ENCODE data around the gene LRCH3. TPM values are rescaled to one million over a fixed set of nuclear protein-coding genes. Genes with fewer than 3 reads are reported as not detected.

The LRCH3 gene
- total RNA-seq, 1 experiment from 2014 or later, result 43.1 TPM

DNA sequence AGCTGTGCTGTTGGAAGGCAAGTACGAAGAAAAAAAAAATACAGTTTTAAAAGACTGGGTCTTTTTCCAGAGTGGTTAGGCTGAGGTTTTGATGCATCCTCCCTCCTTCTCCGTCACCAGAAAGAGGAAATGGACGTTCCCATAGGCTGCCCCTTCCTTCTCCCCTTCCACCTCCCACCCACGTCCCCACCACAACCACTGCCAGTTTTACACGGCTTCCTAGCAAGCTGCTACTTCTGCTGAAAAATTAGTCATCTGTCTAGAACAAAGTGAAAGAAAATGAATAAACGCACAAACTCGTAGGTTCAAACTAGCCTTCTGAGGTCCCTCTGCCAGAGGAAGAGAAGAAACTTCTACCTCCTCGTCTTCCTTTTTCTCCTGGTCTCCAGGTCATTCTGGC, 87.4 kb downstream of the LRCH3 start:
- DNase-seq (no peak), ATAC-seq (no peak)
- BruUV-seq (replicated peaks), result no TSS peak
- no peak overlapping the region for H3K9ac ChIP-seq (ENCODE audit: low read length)
- no peaks in the 10 kb centered on the region for H3K4me1 ChIP-seq (ENCODE audit: insufficient read depth, low read length)
- H3K79me2 ChIP-seq (ENCODE audit: low read length), result no peaks in the 10 kb centered on the region
- H3K4me3 ChIP-seq (ENCODE audit: low read length), result no peak overlapping the region
- H3K36me3 ChIP-seq (ENCODE audit: low read depth, low read length), result 0 out of 2 replicates have a peak, but pooled peaks cover 5% of the 10 kb centered on the region
- no peak overlapping the region for H3K4me2 ChIP-seq (ENCODE audit: low read length)
- no peaks in the 10 kb centered on the region for H3K9me3 ChIP-seq (ENCODE audit: low read length)
- ChIA-PET POLR2A (ENCODE audit: unreplicated experiment) (no interaction called here), CTCF (no interaction called here)
- no peaks in the 10 kb centered on the region for H3F3A ChIP-seq (ENCODE audit: low read length, unreplicated experiment)
- TF ChIP-seq, protein P1, sequence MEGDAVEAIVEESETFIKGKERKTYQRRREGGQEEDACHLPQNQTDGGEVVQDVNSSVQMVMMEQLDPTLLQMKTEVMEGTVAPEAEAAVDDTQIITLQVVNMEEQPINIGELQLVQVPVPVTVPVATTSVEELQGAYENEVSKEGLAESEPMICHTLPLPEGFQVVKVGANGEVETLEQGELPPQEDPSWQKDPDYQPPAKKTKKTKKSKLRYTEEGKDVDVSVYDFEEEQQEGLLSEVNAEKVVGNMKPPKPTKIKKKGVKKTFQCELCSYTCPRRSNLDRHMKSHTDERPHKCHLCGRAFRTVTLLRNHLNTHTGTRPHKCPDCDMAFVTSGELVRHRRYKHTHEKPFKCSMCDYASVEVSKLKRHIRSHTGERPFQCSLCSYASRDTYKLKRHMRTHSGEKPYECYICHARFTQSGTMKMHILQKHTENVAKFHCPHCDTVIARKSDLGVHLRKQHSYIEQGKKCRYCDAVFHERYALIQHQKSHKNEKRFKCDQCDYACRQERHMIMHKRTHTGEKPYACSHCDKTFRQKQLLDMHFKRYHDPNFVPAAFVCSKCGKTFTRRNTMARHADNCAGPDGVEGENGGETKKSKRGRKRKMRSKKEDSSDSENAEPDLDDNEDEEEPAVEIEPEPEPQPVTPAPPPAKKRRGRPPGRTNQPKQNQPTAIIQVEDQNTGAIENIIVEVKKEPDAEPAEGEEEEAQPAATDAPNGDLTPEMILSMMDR (conservative IDR thresholded peaks at IDR 0.05; ENCODE audit: low read depth, low read length), result no peak
- TF ChIP-seq EZH2phosphoT487 (IDR thresholded peaks at IDR 0.05; ENCODE audit: borderline replicate concordance, low read length) (no peak), EZH2 (IDR thresholded peaks at IDR 0.05; ENCODE audit: low read length, unreplicated experiment) (no peak)
- no peak overlapping the region for H3K27ac ChIP-seq (ENCODE audit: low read length)
- H3K9me2 ChIP-seq (replicated peaks; ENCODE audit: low read length), result no peaks in the 10 kb centered on the region
- H4K20me1 ChIP-seq (ENCODE audit: low read length), result no peaks in the 10 kb centered on the region
- H3K27me3 ChIP-seq (ENCODE audit: low read length), result no peaks in the 10 kb centered on the region
- H2AFZ ChIP-seq (ENCODE audit: low read length), result no peak overlapping the region
- intact Hi-C loops (cut with micrococcal nuclease), result no loop called here

- H3K9me3 ChIP-seq (ENCODE audit: low read length), result no peaks in the 10 kb centered on the region
- no peaks in the 10 kb centered on the region for H3K79me2 ChIP-seq (ENCODE audit: low read length)
- ATAC-seq (peak; percentile 83), DNase-seq (no peak)
- no peaks in the 10 kb centered on the region for H3K4me1 ChIP-seq (ENCODE audit: insufficient read depth, low read length)
- no peaks in the 10 kb centered on the region for H4K20me1 ChIP-seq (ENCODE audit: low read length)
- no TSS peak for BruUV-seq (replicated peaks)
- 0 out of 2 replicates have a peak, but pooled peaks cover 5% of the 10 kb centered on the region for H3K36me3 ChIP-seq (ENCODE audit: low read depth, low read length)
- H2AFZ ChIP-seq (ENCODE audit: low read length), result no peak overlapping the region
- H3K9me2 ChIP-seq (replicated peaks; ENCODE audit: low read length), result no peaks in the 10 kb centered on the region
- intact Hi-C loops (cut with micrococcal nuclease), result no loop called here
- no peaks in the 10 kb centered on the region for H3K27me3 ChIP-seq (ENCODE audit: low read length)
- H3K9ac ChIP-seq (ENCODE audit: low read length), result no peak overlapping the region
- no peaks in the 10 kb centered on the region for H3F3A ChIP-seq (ENCODE audit: low read length, unreplicated experiment)
- H3K27ac ChIP-seq (ENCODE audit: low read length), result no peak overlapping the region
- TF ChIP-seq EZH2 (IDR thresholded peaks at IDR 0.05; ENCODE audit: low read length, unreplicated experiment), result no peak
- TF ChIP-seq, protein P1 (conservative IDR thresholded peaks at IDR 0.05; ENCODE audit: low read depth, low read length), result no peak
- no peak for TF ChIP-seq EZH2phosphoT487 (IDR thresholded peaks at IDR 0.05; ENCODE audit: borderline replicate concordance, low read length)
- H3K4me2 ChIP-seq (ENCODE audit: low read length), result no peak overlapping the region
- ChIA-PET POLR2A (ENCODE audit: unreplicated experiment) (interaction anchor here (0.7 kb wide), 1 partner anchor 15 kb away, joined by 4 read pairs; no protein-coding TSS in a partner anchor), CTCF (no interaction called here)
- H3K4me3 ChIP-seq (ENCODE audit: low read length), result no peak overlapping the region
These were observed 89.6 kb downstream of the LRCH3 start for GRCh38 chr3:197880491-197881269.

Measured in PC-3 (cell line).